KMS-11 (cell line): ENCODE measurements around the gene CRTC1.
"Not testable (repeated sequence)": the region's sequence is repeated elsewhere in the genome, so short reads cannot be mapped to it uniquely, and the experiment has no call there.

Experiments used
- H2AFZ ChIP-seq: fragments of 200-600 bp; sonication (generic); 2 replicates; pipeline ENCODE4 v1.6.1; 2016; ENCODE audit warnings: antibody characterized with exemption, mixed run types, low read depth
- H3K27ac ChIP-seq: fragments of 200-600 bp; sonication (generic); 2 replicates; pipeline ENCODE4 v1.6.1; 2016; ENCODE audit warnings: mild to moderate bottlenecking, mixed run types
- H3K27me3 ChIP-seq: fragments of 200-600 bp; sonication (generic); 2 replicates; pipeline ENCODE4 v1.6.1; 2017; ENCODE audit warnings: mild to moderate bottlenecking, low read depth, mixed run types, moderate library complexity; ENCODE audit not compliant: insufficient read depth
- H3K36me3 ChIP-seq: fragments of 200-600 bp; sonication (generic); 2 replicates; pipeline ENCODE4 v1.6.1; 2017; ENCODE audit warnings: mild to moderate bottlenecking, mixed run types; ENCODE audit not compliant: insufficient read depth
- H3K4me1 ChIP-seq: fragments of 200-600 bp; sonication (generic); 2 replicates; pipeline ENCODE4 v1.6.1; 2016; ENCODE audit warnings: mild to moderate bottlenecking, low read depth, mixed run types; ENCODE audit not compliant: poor library complexity, severe bottlenecking
- H3K4me2 ChIP-seq: fragments of 200-600 bp; sonication (generic); 2 replicates; pipeline ENCODE4 v1.7.0; 2016; ENCODE audit warnings: mild to moderate bottlenecking, mixed run types
- H3K4me3 ChIP-seq: fragments of 200-600 bp; sonication (generic); IDR thresholded peaks from 2 replicates; pipeline ENCODE4 v1.6.1; 2017; ENCODE audit warnings: low read depth, low read length, mixed read lengths; ENCODE audit not compliant: insufficient read depth
- H3K79me2 ChIP-seq: fragments of 200-600 bp; sonication (generic); 2 replicates; pipeline ENCODE4 v1.6.1; 2016; ENCODE audit warnings: low read depth, mixed run types; ENCODE audit not compliant: insufficient read depth
- H3K9ac ChIP-seq: fragments of 200-600 bp; sonication (generic); 2 replicates; pipeline ENCODE4 v1.6.1; 2016; ENCODE audit warnings: mild to moderate bottlenecking, mixed run types
- H4K20me1 ChIP-seq: fragments of 200-600 bp; sonication (generic); 2 replicates; pipeline ENCODE4 v1.6.1; 2016; ENCODE audit warnings: mild to moderate bottlenecking, mixed run types; ENCODE audit not compliant: insufficient read depth
- CTCF ChIP-seq: fragments of 200-600 bp; sonication (generic); conservative IDR thresholded peaks from 2 replicates; pipeline ENCODE4 v1.6.1; 2017; ENCODE audit warnings: low read depth, mild to moderate bottlenecking, antibody characterized with exemption, low read length, moderate library complexity, mixed read lengths

CRTC1 gene

GRCh38 chr19:18677156-18677555, 6.3 kb upstream of the CRTC1 start:
- no peak for TF ChIP-seq CTCF
- no peaks in the 10 kb centered on the region for H4K20me1 ChIP-seq
- no peaks in the 10 kb centered on the region for H3K36me3 ChIP-seq
- H2AFZ ChIP-seq: no peak overlapping the region
- no peak overlapping the region for H3K27ac ChIP-seq
- H3K27me3 ChIP-seq: no peaks in the 10 kb centered on the region
- no peak overlapping the region for H3K9ac ChIP-seq
- H3K4me1 ChIP-seq: peaks cover 10% of the 10 kb centered on the region
- no peaks in the 10 kb centered on the region for H3K79me2 ChIP-seq
- no peak overlapping the region for H3K4me2 ChIP-seq
- no peak overlapping the region for H3K4me3 ChIP-seq

- H2AFZ ChIP-seq, H4K20me1 ChIP-seq, H3K79me2 ChIP-seq, H3K4me3 ChIP-seq, H3K27me3 ChIP-seq, H3K9ac ChIP-seq, H3K4me2 ChIP-seq, H3K27ac ChIP-seq, H3K36me3 ChIP-seq: not testable (repeated sequence)
- peaks cover 19% of the 10 kb centered on the region for H3K4me1 ChIP-seq
Measured at GRCh38 chr19:18680148-18680547, 3.3 kb upstream of the CRTC1 start.

- Histone ChIP-seq H3K36me3 (no peaks in the 10 kb centered on the region), H3K27ac (no peak overlapping the region)
- no peak for TF ChIP-seq CTCF
Measured at GRCh38 chr19:18682807-18683108, 722 bp upstream of the CRTC1 start.

GRCh38 chr19:18683958-18684641, 620 bp downstream of the CRTC1 start:
- Histone ChIP-seq H3K9ac (no peak overlapping the region; the same call in 1 of the 2 replicates), H4K20me1 (no peaks in the 10 kb centered on the region), H3K4me2 (peak overlapping the region; percentile 88), H3K36me3 (no peaks in the 10 kb centered on the region), H2AFZ (peak overlapping the region; percentile 14; the same call in 1 of the 2 replicates), H3K27me3 (no peaks in the 10 kb centered on the region), H3K27ac (no peak overlapping the region), H3K4me3 (no peak overlapping the region), H3K79me2 (peaks cover 9% of the 10 kb centered on the region; the same call in 1 of the 2 replicates), H3K4me1 (peaks cover 13% of the 10 kb centered on the region)
- TF ChIP-seq CTCF: no peak

More at GRCh38 chr19:18682807-18683108, 722 bp upstream of the CRTC1 start:
- H3K9ac ChIP-seq: peak overlapping the region; percentile 55; the same call in 1 of the 2 replicates
- peaks cover 9% of the 10 kb centered on the region; the same call in 1 of the 2 replicates for H3K79me2 ChIP-seq
- peaks cover 21% of the 10 kb centered on the region for H3K4me1 ChIP-seq
- no peak overlapping the region for H3K4me3 ChIP-seq
- H4K20me1 ChIP-seq: no peaks in the 10 kb centered on the region
- H2AFZ ChIP-seq: peak overlapping the region; percentile 98
- peak overlapping the region; percentile 97 for H3K4me2 ChIP-seq
- H3K27me3 ChIP-seq: no peaks in the 10 kb centered on the region

- Histone ChIP-seq H3K4me1 (peaks cover 13% of the 10 kb centered on the region), H3K36me3 (no peaks in the 10 kb centered on the region), H4K20me1 (no peaks in the 10 kb centered on the region), H3K4me3 (no peak overlapping the region), H3K27me3 (no peaks in the 10 kb centered on the region), H3K79me2 (peaks cover 9% of the 10 kb centered on the region; the same call in 1 of the 2 replicates), H2AFZ (no peak overlapping the region), H3K27ac (no peak overlapping the region), H3K4me2 (peak overlapping the region; percentile 88; the same call in 1 of the 2 replicates), H3K9ac (no peak overlapping the region)
- TF ChIP-seq CTCF: no peak
Measured at GRCh38 chr19:18684642-18684993, 1.1 kb downstream of the CRTC1 start.
